Measurements from ENCODE around the gene TRNAU1AP.
"Not testable (repeated sequence)": the region's sequence is repeated elsewhere in the genome, so short reads cannot be mapped to it uniquely, and the experiment has no call there.

TRNAU1AP gene

DNA sequence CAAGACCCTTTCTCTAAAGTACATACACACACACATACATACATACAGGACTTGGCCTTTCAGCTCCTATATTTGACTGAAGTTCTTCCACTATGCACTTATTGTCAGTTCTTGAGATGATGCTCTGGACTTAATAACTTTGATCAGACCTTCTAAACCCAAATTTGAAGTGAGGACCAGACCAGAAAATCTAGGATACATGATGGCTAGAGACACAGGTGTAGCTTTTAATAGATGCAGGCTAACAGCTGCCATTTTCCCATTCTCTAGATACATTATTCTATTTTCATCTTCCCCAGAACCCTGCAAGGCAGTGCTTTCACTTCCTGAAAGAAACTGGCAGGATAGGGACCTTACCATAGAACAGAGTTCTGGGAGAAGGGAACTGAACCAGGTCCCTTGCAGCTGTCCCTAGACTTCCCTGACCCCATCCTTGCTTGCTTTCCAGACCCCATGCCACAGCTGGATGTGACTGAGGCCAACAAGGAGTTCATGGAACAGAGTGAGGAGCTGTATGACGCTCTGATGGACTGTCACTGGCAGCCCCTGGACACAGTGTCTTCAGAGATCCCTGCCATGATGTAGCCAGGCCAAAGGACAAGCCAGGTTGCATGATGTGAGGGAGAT is 24.3 kb downstream of the TRNAU1AP start:
- DNase-seq (ENCODE audit: low read depth in 1 of 2, low spot score in 1 of 2) = no peak

DNA sequence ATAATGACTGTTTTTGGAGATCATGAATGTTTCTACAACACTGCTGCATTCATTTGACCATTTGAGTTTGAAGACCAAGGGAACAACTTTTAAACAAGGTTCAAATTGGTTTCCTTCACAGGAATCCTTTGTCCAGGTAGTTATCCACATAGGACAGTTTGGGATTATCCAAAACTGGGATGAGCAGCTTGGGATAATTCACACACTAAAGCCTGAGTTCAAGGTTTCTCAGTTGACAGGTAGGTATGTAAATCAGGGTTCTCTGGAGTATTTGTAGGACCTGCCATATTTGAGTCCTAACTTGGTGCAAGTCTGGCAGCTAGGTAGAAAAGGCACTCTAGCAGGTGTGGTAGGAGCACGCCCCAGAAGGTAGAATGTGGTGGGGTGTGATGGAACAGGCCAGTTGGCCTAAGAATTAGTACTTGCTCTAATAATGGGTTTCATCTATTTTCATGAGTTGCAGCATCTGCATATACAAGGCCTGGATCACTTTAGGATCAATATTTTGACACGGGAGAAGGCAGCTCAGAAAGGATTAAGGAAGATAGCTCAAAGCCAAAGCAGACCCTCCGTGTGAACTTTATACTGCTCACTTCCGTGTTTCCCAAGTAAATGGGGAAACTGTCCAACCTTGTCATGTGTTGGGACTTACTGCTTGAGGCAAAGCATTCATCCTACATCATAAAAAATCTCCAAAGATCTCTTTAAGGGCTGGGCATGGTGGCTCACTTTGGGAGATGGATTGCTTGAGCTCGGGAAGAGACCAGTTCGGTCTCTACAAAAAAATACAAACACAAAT is 25.1 kb downstream of the TRNAU1AP start:
- no peak for DNase-seq (ENCODE audit: low read depth in 1 of 2, low spot score in 1 of 2)

DNA sequence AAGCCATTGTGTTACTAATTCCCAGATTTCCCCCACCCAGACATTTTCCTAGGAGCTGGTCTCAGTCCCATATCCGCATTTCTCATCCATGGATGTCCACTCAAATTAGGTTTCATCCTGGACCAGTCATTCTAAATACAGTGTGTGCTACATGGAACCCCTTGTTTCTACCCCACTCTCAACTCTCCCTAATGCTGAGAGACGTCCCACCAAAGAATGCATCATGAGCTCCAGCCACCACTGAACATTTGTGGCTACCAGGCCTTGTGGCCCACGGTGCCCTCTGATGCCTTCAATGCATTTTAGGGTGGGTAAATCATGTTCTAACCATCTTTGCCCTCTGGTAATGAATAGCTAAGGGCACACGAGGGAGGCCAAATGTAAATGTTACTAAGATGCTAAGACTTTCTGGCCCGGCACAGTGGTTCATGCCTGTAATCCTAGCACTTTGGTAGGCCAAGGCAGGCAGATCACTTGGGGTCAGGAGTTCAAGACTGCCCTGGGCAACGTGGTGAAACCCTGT is 25.9 kb downstream of the TRNAU1AP start:
- no peak for DNase-seq (ENCODE audit: low read depth in 1 of 2, low spot score in 1 of 2)

DNA sequence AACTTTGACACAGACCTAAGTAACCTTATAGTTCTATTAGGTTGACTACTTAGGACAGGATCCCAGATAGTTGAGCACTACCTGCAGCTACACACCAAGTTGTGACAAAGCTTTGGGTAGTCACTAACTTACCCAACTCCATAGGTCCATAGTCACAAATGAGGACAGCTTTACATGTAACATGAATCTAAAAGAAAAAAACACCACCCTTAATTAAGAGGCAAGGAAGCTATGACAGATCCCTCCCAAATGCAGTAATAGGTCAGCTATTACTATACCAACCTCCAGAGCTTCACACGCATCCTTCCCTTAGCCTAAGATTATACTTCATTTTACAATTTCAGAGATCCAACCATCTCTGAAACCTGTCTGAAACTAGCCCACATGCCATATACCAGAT is 26.5 kb downstream of the TRNAU1AP start:
- no peak for DNase-seq (ENCODE audit: low read depth in 1 of 2, low spot score in 1 of 2)

DNA sequence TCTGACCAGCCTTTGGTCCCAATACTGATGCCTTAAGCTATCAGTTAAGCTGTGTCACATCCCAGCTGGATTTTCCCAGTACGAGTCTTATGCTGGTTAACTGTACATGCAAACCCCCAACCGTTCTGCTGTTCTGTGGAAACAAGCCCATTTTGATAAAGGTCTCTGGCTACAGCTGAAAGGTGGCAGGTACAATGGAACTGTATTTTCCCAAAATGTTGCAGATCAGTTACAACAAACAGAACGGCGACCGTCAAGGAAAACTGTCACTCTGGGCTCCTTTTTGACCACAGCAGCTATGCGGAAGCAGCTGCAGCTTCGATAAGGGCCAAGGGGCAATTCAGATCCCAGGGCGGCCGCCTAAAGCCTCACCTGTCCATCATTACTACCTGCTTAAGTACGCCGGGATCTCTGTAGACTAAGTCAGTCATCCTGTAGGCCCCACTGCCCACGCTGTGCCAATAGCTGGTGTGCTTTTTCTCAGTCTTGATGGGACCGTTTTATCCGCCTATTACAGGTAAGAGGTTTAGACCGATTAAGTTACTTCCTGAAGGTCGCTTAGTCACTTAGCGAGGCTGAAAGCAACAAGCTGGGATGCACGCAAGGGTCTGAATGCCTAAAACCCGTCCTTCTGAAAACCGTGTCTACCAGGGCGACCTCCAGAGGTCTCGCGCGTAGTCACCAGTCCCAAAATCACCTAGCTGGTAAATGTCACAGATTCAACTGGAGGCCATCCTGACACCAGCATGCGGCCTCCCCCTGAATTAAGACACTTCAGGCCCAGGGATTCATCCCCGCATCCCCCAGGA is 28.0 kb downstream of the TRNAU1AP start:
- DNase-seq (ENCODE audit: low read depth in 1 of 2, low spot score in 1 of 2) = peak; percentile 28 to 44

DNA sequence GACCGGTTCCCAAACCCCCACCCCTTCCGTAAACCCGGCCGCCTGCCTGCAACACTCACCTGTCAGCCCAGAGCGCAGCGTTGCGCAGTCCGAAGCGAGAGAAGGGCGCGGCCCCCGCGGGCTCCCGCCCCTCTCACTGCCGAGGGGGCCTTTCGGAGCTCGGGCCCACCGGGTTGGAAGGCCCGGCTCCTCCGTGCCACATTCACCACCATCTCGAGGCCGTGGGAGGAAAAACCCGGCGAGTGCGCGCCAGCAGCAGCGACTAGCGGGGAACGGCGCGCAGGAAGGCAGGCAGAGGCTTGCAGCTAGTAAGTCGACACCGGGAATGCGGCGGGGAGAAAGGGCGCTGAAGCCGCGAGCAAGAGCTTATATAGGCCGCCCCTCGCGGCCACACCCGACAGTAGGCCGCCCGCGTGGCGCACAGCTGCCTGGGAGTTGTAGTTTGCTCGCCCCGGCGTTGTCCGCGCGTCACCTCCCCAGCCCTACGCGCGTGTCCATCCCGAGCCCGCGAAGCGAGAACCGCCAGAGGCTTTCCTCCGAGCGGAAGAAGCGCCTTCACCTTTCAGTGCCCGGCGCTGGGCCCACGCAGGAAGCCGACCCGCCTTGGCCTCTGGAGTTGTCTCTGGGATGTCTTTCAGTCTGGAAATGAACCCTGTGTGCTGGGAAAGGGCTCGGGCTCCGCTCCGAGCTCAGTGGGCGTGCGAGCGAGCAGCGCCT is 28.8 kb downstream of the TRNAU1AP start:
- DNase-seq (ENCODE audit: low read depth in 1 of 2, low spot score in 1 of 2) = peak; percentile 89 to 91

DNA sequence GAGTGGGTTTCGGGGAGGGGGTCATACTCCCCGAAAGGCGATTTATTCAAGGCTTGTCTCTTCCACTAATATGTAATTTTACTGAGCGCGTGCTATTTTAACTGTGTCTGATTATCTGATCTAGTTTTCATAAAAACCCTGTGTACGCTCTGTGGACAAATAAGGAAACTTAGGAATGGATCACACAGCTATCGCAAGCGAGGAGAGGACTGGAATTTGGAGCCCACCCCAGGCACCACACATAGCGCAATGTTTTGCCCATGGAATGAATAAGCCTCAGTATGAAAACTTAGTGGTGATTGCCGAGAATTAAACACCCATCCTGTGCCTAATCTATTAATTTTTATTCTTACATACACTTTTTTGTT is 29.3 kb downstream of the TRNAU1AP start:
- DNase-seq (ENCODE audit: low read depth in 1 of 2, low spot score in 1 of 2) = no peak

DNA sequence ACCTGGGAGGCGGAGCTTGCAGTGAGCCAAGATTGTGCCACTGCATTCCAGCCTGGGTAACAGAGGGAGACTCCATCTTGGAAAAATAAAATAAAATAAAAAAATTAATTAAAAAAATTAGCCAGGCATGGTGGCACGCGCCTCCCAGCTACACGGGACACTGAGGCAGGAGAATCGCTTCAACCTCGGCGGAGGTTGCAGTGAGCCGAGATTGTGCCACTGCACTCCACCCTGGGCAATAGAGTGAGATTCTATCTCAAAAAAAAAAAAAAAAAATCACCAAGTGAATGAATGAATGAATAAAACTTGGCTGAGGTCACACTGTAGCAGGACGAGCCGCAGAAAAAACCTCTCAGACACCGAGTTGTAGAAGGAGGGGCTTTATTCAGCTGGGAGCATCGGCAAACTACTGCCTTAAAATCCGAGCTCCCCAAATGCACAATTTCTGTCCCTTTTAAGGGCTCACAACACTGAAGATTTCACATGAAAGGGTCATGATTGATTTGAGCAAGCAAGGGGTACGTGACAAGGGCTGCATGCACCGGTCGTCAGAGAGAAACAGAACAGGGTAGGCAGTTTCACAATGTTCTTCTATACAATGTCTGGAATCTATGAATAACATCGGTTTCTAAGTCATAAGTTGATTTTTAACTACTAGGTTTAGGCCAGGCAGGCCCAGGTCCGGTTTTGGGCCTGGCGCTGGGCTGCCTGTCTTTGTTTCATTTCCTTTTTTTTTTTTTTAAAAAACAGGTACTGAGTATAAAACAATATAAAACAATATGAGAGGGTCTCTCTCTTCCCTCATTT is 33.9 kb downstream of the TRNAU1AP start:
- not testable (repeated sequence) for DNase-seq (ENCODE audit: low read depth in 1 of 2, low spot score in 1 of 2)

DNA sequence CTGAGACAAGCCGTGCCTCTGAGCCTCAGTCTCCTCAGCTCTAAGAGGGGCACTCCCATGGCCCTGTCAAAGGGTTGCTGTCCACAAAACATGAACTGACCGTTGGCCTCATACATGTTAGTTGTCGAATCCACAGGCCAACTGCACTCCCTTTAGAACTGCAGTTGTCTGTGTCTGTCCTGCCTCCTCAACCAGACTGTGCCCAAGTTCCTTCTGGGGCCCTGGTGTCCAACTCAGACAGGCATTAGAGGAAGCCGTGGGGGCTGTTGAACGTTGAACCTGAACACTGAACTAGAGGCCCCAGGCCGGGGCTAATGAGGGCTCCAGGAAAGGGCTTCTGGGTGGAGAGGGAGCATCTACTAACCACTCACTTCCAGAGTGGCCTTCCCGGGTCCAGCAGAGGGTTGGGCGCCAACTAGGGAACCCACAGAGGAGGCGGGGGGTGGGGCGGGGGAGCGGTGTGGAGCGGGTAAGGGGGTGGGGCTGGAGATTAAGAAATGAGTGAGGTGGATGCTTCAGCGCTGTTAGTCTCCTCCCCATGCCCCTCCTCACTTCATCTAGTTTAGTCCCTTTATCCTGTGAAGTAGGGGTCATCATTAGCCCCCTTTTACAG is 38.9 kb downstream of the TRNAU1AP start, which contains the start of gene RAB42:
Gene RAB42 (plus strand): TSS at position 558 of the 613 bp plus-strand sequence. CDS start 247 bp downstream, outside the sequence.
- no peak for DNase-seq (ENCODE audit: low read depth in 1 of 2, low spot score in 1 of 2)

DNA sequence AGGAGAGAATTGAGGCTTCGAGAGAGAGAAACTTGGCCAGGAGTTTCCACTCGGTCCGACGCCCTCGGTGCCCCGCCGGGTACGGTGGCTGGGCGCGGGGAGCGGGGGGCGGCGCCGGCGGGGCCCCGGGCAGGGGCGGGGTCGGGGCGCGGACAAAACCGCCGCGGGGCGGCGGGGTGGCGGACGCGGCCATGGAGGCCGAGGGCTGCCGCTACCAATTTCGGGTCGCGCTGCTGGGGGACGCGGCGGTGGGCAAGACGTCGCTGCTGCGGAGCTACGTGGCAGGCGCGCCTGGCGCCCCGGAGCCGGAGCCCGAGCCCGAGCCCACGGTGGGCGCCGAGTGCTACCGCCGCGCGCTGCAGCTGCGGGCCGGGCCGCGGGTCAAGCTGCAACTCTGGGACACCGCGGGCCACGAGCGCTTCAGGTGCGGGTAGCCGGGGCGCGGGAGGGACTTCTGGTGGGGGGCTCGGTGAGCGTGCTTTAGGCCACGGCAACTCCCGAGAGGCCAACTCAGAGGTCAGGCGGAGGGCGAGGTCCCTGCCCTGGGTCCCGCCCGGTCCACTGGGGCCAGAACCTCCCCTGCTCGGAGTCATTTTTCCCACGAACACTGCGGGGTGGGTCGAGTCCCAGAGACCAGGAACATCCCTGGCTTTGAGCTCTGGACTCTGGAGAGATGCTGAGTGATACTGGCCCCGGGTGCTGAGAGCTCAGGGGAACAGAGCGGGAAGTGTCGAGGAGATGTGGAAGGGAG is 39.6 kb downstream of the TRNAU1AP start:
- DNase-seq (ENCODE audit: low read depth in 1 of 2, low spot score in 1 of 2) = no peak

DNA sequence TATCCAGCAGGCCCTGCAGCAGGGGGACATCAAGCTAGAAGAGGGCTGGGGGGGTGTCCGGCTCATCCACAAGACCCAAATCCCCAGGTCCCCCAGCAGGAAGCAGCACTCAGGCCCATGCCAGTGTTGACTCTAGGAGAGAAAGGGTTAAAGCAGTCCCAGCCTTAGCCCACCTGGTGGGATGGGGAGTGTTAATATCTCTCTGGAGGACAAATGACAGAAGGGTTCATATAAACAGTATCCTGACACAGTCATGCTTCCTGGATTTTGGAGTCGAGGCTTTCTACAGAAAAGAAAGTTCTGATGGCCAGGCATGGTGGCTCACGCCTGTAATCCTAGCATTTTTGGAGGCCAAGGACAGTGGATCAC is 41.1 kb downstream of the TRNAU1AP start:
- DNase-seq (ENCODE audit: low read depth in 1 of 2, low spot score in 1 of 2) = not testable (repeated sequence)

DNA sequence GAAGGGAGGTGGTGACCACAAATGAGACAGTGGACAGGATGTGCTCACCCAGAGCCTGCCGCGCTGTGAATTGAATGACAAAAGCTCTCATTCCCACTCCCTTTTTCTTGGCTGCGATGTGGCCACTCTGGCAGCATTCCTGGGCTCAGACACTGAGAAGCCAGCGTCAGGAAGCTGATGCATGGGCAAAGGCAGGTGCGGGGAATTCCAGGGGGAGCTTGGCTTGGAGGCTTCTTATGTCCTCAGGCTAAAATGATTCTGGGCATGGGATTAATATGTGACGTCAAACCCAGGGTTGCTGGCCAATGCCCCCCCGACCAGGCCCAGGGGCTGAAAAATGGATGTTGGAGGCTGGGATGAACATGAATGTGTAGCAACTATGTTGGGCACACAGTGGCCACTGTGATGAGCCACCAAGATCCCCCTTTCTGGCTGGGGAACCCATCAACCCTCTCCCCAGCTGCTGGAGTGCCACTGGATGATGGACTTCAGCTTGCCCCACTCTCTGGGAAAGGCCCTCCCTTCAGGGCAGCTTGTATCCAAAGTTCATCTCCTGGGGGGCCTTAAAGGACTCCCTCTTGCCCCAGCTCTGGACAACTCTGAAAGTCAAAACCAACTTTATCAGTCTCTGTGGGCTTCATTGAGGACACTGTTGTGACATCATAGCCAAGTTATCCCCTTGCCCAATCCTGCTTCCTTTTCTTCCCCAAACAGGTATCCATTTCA is 42.0 kb downstream of the TRNAU1AP start:
- not testable (repeated sequence) for DNase-seq (ENCODE audit: low read depth in 1 of 2, low spot score in 1 of 2)

DNA sequence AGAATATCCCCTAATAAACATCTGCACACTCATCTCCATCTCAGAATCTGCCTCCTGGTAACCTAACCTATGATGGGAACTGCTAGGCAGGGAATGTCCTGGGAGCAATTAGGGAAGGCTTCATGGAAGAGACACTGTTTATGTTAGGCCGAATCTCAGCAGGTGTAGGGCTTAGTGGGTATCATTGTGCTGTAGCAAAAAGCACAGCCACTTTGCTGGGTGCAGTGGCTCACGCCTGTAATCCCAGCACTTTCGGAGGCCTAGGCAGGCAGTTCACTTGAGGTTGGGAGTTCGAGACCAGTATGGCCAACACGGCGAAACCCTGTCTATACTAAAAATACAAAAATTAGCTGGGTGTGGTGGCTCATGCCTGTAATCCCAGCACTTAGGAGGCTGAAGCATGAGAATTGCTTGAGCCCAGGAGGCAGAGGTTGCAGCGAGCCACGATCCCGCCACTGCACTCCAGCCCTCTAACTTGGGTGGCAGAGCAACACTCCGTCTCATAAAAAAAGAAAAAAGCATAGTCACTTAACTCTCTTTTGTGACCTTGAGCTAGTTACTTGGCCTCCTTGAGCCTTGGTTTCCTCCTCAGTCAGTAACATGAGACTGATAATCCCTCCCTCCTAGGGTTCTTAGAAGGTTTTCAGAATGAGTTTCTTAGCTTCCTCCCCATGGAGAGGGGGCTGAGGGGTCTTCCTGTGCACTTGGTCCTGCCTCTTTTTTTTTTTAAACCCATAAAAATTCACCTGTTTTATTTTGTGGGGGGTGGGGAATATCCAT is 42.7 kb downstream of the TRNAU1AP start:
- no peak for DNase-seq (ENCODE audit: low read depth in 1 of 2, low spot score in 1 of 2)

DNA sequence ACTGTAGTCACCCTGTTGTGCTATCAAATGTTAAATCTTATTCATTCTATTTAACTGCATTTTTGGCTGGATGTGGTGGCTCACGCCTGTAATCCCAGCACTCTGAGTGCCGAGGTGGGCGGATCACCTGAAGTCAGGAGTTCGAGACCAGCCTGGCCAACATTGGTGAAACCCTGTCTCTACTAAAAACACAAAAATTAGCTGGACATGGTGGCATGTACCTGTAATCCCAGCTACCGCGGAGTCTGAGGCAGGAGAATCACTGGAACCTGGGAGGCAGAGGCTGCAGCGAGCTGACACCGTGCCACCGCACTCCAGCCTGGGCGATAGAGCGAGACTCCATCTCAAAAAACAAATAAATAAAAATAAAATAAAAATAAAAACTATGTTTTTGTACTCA is 43.4 kb downstream of the TRNAU1AP start:
- DNase-seq (ENCODE audit: low read depth in 1 of 2, low spot score in 1 of 2) = not testable (repeated sequence)

DNA sequence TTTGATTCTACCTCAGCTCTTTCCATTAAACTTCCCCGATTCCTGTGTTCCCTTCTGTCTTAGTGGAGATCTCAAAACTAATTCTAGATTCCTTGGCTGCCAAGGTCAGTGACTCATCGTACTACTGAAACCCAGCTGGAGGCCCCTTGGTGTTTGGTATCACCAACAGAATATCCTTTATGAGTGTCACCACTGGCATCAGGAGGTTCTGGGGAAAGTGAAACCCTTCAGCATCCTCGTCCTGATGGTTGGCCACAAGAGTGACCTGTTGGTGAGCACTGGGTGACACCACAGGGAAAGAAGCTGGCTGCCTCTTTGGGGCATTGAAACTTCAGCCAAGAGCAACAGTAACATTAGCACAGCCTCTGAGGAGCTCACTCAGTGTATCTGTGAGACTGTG is 48.8 kb downstream of the TRNAU1AP start:
- DNase-seq (ENCODE audit: low read depth in 1 of 2, low spot score in 1 of 2) = no peak

DNA sequence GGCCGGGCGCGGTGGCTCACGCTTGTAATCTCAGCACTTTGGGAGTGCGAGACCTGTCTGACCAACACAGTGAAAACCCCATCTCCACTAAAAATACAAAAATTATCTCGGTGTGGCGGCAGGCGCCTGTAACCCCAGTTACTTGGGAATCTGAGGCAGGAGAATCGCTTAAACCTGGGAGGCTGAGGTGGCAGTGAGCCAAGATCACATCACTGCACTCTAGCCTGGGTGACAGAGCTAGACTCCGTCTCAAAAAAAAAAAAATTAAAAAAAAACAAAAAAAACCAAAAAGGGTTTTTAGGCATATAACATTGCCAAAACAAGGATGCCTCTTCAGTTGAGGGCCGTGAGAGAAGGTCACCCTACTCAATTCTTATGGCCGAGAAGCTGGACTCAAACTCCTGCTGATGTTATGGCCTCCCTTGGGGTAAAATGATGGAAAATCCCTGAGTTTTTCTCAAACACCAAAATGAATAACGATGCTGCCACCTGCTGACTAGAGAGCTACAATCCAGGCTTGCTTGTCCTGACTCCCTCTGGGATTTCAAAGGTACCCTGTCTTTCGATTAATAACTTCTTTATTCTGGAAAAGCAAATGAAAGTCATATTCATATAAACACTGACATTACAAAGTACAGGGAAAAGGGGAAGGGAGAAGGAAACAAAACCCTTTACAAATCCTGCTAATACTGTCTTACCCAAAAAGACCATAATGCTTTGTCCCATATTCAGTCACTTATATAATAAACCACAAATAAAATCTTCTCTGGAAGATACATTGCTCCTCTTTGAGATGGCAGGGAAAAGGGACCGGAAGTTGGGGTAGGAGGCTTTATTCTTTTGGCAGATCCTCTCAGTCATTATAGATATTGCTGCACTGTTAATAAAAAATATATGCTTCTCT is 49.9 kb downstream of the TRNAU1AP start:
- no peak for DNase-seq (ENCODE audit: low read depth in 1 of 2, low spot score in 1 of 2)

DNA sequence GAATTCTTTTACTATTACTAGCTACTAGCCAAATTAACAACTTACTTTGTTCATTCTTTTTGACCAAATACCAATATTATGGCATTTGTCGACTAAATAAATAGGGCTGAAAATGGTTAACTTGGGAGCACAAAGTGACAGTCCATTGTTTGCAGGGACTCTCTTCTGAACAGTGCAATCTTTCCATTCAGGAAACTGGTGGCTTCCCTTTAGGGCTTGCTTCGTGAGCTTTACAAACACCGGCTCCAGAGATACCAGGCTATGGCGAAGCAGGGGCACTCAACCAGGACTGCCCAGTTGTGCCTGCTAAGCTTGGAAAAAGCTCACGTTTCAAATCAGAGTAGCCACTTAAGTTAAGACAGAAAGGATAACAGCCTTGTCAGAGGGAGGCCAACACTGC is 51.5 kb downstream of the TRNAU1AP start:
- DNase-seq (ENCODE audit: low read depth in 1 of 2, low spot score in 1 of 2) = no peak
